ENCODE data around the gene DNAJC6. TPM values are rescaled to one million over a fixed set of nuclear protein-coding genes. Genes with fewer than 3 reads are reported as not detected.

The DNAJC6 gene
- polyA plus RNA-seq, 1 of the 3 experiments (the other 2 are of a cell fraction) = 1.9 TPM

DNA sequence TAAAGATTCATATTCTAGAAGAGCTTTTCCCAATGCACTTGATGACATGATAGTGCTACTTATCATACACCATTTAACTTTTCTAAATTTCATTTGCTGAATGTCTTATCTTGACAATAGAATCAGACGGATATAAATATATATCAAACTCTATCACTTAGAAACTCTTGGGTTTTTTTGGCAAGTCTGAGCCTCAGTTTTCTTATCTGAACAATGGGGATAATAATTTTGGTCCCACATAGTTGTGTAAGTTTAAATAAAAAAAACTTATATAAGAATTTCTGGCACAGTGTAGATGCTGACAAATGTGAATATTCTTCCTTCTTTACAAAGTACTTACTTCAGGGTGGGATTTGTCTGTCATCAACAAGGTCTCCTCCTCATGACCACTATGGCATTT is 89.7 kb downstream of the DNAJC6 start:
- no peak for DNase-seq

DNA sequence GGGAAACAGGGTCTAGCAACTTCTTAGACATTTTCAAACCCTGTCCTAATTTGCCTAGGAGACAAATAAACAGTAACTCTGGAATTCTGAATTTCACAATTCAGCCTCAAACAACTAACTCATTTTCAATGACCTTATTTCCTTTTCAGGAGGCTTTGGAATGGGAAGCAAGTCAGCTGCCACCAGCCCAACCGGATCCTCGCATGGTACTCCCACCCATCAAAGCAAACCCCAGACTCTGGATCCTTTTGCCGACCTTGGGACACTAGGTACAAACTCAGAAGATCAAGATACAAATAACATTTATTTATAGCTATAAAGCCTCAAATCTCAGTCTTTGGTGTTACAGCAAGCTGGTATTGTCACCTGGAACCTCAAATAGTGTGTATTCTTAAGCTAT is 92.3 kb downstream of the DNAJC6 start:
- no peak overlapping the region for H3K4me2 ChIP-seq
- no peak overlapping the region for H2AFZ ChIP-seq (ENCODE audit: low read depth)
- ChIA-PET POLR2A (no interaction called here), CTCF (interaction anchor here (0.8 to 1.6 kb wide), 2 partner anchors 8 to 286 kb away, joined by 4 to 5 read pairs; no protein-coding TSS in a partner anchor)
- 97% methylated on average over 3 of the region's 3 CpGs for WGBS (ENCODE audit: low lambda C conversion rate)
- H3K9ac ChIP-seq = no peak overlapping the region
- H3K4me1 ChIP-seq (ENCODE audit: control insufficient read depth in 1 of 2, insufficient read depth in 2 of 2, low read depth in 1 of 2, low read length in 1 of 2) = no peaks in the 10 kb centered on the region
- TF ChIP-seq SIN3A (IDR thresholded peaks at IDR 0.05; ENCODE audit: borderline replicate concordance, low read depth, low read length) = no peak
- no peak for TF ChIP-seq RFX5 (IDR thresholded peaks at IDR 0.05; ENCODE audit: low read length)
- no peak for TF ChIP-seq GABPA (IDR thresholded peaks at IDR 0.05; ENCODE audit: low read depth)
- TF ChIP-seq POLR2AphosphoS5 (IDR thresholded peaks at IDR 0.05; ENCODE audit: low read depth, low read length) = no peak
- no peak for TF ChIP-seq FOXJ3 (CRISPR knock-in tag; IDR thresholded peaks at IDR 0.05)
- no peak for TF ChIP-seq ELF1 (IDR thresholded peaks at IDR 0.05)
- TF ChIP-seq, protein P1, sequence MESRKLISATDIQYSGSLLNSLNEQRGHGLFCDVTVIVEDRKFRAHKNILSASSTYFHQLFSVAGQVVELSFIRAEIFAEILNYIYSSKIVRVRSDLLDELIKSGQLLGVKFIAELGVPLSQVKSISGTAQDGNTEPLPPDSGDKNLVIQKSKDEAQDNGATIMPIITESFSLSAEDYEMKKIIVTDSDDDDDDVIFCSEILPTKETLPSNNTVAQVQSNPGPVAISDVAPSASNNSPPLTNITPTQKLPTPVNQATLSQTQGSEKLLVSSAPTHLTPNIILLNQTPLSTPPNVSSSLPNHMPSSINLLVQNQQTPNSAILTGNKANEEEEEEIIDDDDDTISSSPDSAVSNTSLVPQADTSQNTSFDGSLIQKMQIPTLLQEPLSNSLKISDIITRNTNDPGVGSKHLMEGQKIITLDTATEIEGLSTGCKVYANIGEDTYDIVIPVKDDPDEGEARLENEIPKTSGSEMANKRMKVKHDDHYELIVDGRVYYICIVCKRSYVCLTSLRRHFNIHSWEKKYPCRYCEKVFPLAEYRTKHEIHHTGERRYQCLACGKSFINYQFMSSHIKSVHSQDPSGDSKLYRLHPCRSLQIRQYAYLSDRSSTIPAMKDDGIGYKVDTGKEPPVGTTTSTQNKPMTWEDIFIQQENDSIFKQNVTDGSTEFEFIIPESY (IDR thresholded peaks at IDR 0.05; ENCODE audit: borderline replicate concordance, low read depth) = no peak
- no peak for TF ChIP-seq MEF2A (IDR thresholded peaks at IDR 0.05; ENCODE audit: borderline replicate concordance, low read depth)
- TF ChIP-seq, protein P2, sequence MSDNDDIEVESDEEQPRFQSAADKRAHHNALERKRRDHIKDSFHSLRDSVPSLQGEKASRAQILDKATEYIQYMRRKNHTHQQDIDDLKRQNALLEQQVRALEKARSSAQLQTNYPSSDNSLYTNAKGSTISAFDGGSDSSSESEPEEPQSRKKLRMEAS (IDR thresholded peaks at IDR 0.05; ENCODE audit: low read depth) = no peak
- no peak for TF ChIP-seq CHD2 (IDR thresholded peaks at IDR 0.05; ENCODE audit: low read length, partially characterized antibody)
- TF ChIP-seq MXI1 (IDR thresholded peaks at IDR 0.05; ENCODE audit: low read depth, low read length) = no peak
- TF ChIP-seq RCOR1 (IDR thresholded peaks at IDR 0.05; ENCODE audit: low read length) = no peak
- no peak for TF ChIP-seq EP300 (IDR thresholded peaks at IDR 0.05; ENCODE audit: borderline replicate concordance in 1 of 2, low read depth in 1 of 2, low read length in 1 of 2)
- TF ChIP-seq RXRA (IDR thresholded peaks at IDR 0.05; ENCODE audit: borderline replicate concordance, low read depth) = no peak
- no peak for TF ChIP-seq SMC3 (IDR thresholded peaks at IDR 0.05; ENCODE audit: low read depth, low read length)
- H3K4me3 ChIP-seq (ENCODE audit: low read depth in 2 of 2, low read length in 1 of 2) = no peak overlapping the region
- H3F3A ChIP-seq (replicated peaks; ENCODE audit: insufficient read depth) = no peaks in the 10 kb centered on the region
- H4K20me1 ChIP-seq (ENCODE audit: insufficient read depth) = no peaks in the 10 kb centered on the region
- H3K9me3 ChIP-seq = no peaks in the 10 kb centered on the region
- no peaks in the 10 kb centered on the region for H3K79me2 ChIP-seq (ENCODE audit: insufficient read depth)
- no peak for DNase-seq
- peaks cover 0 to 18% of the 10 kb centered on the region in 2 experiments for H3K36me3 ChIP-seq (replicated peaks in 1 of 2; ENCODE audit: control insufficient read depth in 1 of 2, insufficient read depth in 2 of 2, low read length in 1 of 2)
- H3K27ac ChIP-seq (ENCODE audit: low read depth in 2 of 2, low read length in 1 of 2) = no peak overlapping the region
- no peaks in the 10 kb centered on the region for H3K9me2 ChIP-seq
- H3K27me3 ChIP-seq (ENCODE audit: insufficient read depth) = no peaks in the 10 kb centered on the region

More for the DNA sequence above, 89.7 kb downstream of the DNAJC6 start:
- Histone ChIP-seq H3K4me3 (ENCODE audit: low read depth in 2 of 2, low read length in 1 of 2) (no peak overlapping the region), H3K27ac (ENCODE audit: low read depth in 2 of 2, low read length in 1 of 2) (no peak overlapping the region), H4K20me1 (ENCODE audit: insufficient read depth) (no peaks in the 10 kb centered on the region), H3K27me3 (ENCODE audit: insufficient read depth) (no peaks in the 10 kb centered on the region), H2AFZ (ENCODE audit: low read depth) (no peak overlapping the region), H3K9me2 (no peaks in the 10 kb centered on the region), H3K79me2 (ENCODE audit: insufficient read depth) (no peaks in the 10 kb centered on the region), H3K9me3 (no peaks in the 10 kb centered on the region), H3K36me3 (replicated peaks in 1 of 2; ENCODE audit: control insufficient read depth in 1 of 2, insufficient read depth in 2 of 2, low read length in 1 of 2) (peaks cover 0 to 23% of the 10 kb centered on the region in 2 experiments), H3F3A (replicated peaks; ENCODE audit: insufficient read depth) (no peaks in the 10 kb centered on the region), H3K4me1 (ENCODE audit: control insufficient read depth in 1 of 2, insufficient read depth in 2 of 2, low read depth in 1 of 2, low read length in 1 of 2) (no peaks in the 10 kb centered on the region), H3K9ac (no peak overlapping the region), H3K4me2 (no peak overlapping the region)
- ChIA-PET CTCF (no interaction called here), POLR2A (no interaction called here)
- no peak for TF ChIP-seq JUND (IDR thresholded peaks at IDR 0.05)
- TF ChIP-seq SIN3A (IDR thresholded peaks at IDR 0.05; ENCODE audit: borderline replicate concordance, low read depth, low read length) = no peak
- no peak for TF ChIP-seq YY1 (IDR thresholded peaks at IDR 0.05; ENCODE audit: low read depth)
- no peak for TF ChIP-seq NFIC (IDR thresholded peaks at IDR 0.05; ENCODE audit: borderline replicate concordance)
- TF ChIP-seq FOSL2 (IDR thresholded peaks at IDR 0.05; ENCODE audit: borderline replicate concordance, low read depth) = no peak
- TF ChIP-seq, protein P2 (IDR thresholded peaks at IDR 0.05; ENCODE audit: low read depth) = no peak
- TF ChIP-seq, protein P3, sequence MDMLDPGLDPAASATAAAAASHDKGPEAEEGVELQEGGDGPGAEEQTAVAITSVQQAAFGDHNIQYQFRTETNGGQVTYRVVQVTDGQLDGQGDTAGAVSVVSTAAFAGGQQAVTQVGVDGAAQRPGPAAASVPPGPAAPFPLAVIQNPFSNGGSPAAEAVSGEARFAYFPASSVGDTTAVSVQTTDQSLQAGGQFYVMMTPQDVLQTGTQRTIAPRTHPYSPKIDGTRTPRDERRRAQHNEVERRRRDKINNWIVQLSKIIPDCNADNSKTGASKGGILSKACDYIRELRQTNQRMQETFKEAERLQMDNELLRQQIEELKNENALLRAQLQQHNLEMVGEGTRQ (IDR thresholded peaks at IDR 0.05; ENCODE audit: borderline replicate concordance, low read depth, low read length) = no peak
- no peak for TF ChIP-seq EZH2phosphoT487 (IDR thresholded peaks at IDR 0.05; ENCODE audit: borderline replicate concordance, low read depth)
- no peak for TF ChIP-seq RAD21 (IDR thresholded peaks at IDR 0.05; ENCODE audit: low read length)
- no peak for TF ChIP-seq NRF1 (IDR thresholded peaks at IDR 0.05; ENCODE audit: low read depth, low read length)
- TF ChIP-seq GATA2 (CRISPR knock-in tag; IDR thresholded peaks at IDR 0.05) = no peak
- no peak for TF ChIP-seq RCOR1 (IDR thresholded peaks at IDR 0.05; ENCODE audit: low read length)
- TF ChIP-seq EP300 (IDR thresholded peaks at IDR 0.05; ENCODE audit: borderline replicate concordance in 1 of 2, low read depth in 1 of 2, low read length in 1 of 2) = no peak
- TF ChIP-seq POLR2AphosphoS5 (IDR thresholded peaks at IDR 0.05; ENCODE audit: low read depth, low read length) = no peak
- no peak for TF ChIP-seq MEF2A (IDR thresholded peaks at IDR 0.05; ENCODE audit: borderline replicate concordance, low read depth)
- TF ChIP-seq, protein P4, sequence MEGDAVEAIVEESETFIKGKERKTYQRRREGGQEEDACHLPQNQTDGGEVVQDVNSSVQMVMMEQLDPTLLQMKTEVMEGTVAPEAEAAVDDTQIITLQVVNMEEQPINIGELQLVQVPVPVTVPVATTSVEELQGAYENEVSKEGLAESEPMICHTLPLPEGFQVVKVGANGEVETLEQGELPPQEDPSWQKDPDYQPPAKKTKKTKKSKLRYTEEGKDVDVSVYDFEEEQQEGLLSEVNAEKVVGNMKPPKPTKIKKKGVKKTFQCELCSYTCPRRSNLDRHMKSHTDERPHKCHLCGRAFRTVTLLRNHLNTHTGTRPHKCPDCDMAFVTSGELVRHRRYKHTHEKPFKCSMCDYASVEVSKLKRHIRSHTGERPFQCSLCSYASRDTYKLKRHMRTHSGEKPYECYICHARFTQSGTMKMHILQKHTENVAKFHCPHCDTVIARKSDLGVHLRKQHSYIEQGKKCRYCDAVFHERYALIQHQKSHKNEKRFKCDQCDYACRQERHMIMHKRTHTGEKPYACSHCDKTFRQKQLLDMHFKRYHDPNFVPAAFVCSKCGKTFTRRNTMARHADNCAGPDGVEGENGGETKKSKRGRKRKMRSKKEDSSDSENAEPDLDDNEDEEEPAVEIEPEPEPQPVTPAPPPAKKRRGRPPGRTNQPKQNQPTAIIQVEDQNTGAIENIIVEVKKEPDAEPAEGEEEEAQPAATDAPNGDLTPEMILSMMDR (IDR thresholded peaks at IDR 0.05) = no peak
- TF ChIP-seq MXI1 (IDR thresholded peaks at IDR 0.05; ENCODE audit: low read depth, low read length) = no peak
- 90% methylated on average over 1 of the region's 1 CpG for WGBS (ENCODE audit: low lambda C conversion rate)
